Activated CD4-positive, alpha-beta memory T cell treated with anti-CD3 and anti-CD28 coated beads, Interleukin-2, amount 10 ng/mL, durations not matched to agents 7 days and 5 days (primary cell): ENCODE data around the gene TPM1. TPM values are rescaled to one million over a fixed set of nuclear protein-coding genes. Genes with fewer than 3 reads are reported as not detected.

ENCODE experiments used
- CTCF ChIA-PET: fragments of 350-600 bp; sonication (Branson Sonifier 250); formaldehyde crosslinking; loops from one replicate; lab custom pipeline; 2021; ENCODE audit warnings: antibody characterized with exemption, inconsistent platforms; lab: Charles Lee
- POLR2A ChIA-PET: fragments of 350-600 bp; sonication (Branson Sonifier 250); formaldehyde crosslinking; loops from one replicate; lab custom pipeline; 2021; ENCODE audit warnings: antibody characterized with exemption; lab: Charles Lee
- DNase-seq: peaks from one replicate; pipeline ENCODE4 v3.0.0-alpha.2; 2020
- H3K27ac Mint-ChIP-seq: one replicate; pipeline ENCODE4 v1.8.0; 2021; ENCODE audit warnings: mild to moderate bottlenecking, mixed read lengths
- H3K27me3 Mint-ChIP-seq: one replicate; pipeline ENCODE4 v1.8.0; 2021; ENCODE audit warnings: mixed read lengths
- H3K36me3 Mint-ChIP-seq: one replicate; pipeline ENCODE4 v1.8.0; 2021; ENCODE audit warnings: low read depth, mixed read lengths
- H3K4me1 Mint-ChIP-seq: one replicate; pipeline ENCODE4 v1.8.0; 2021; ENCODE audit warnings: mixed read lengths
- H3K4me3 Mint-ChIP-seq: one replicate; pipeline ENCODE4 v1.8.0; 2021; ENCODE audit warnings: mild to moderate bottlenecking, mixed read lengths
- H3K9me3 Mint-ChIP-seq: one replicate; pipeline ENCODE4 v1.8.0; 2021; ENCODE audit warnings: mixed read lengths
- total RNA-seq, 2 experiments: library from RNA; stranded (reverse); gene quantifications; one replicate each; pipeline ENCODE4 v1.2.3, GENCODE V29; 2021

TPM1 gene
- total RNA-seq, 2 experiments from 2014 or later, result 4.8 to 6.2 TPM

DNA sequence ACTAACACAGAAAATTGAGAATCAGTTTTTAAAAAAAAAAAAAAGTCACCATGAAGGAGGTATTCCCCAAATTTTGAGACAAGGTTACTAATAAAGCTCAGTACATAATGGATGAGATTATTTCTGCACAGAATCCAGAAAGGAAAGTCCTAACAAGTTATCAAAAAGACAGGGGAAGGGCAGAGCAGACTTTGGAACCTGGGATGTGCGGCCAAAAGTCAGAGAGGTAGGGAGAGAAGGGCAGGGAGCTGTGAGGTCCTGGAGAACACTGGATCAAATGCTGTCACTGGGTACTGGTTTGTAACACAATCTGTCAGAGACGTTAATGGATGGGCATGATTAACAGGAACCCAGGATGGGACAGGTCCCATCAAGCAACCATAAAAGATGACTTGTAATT lies 67.0 kb downstream of the TPM1 start:
- H3K4me3 Mint-ChIP-seq, result no peak overlapping the region
- H3K36me3 Mint-ChIP-seq, result no peaks in the 10 kb centered on the region
- no peak overlapping the region for H3K27ac Mint-ChIP-seq
- POLR2A ChIA-PET, result no interaction called here
- H3K27me3 Mint-ChIP-seq, result peaks cover 13% of the 10 kb centered on the region
- no peaks in the 10 kb centered on the region for H3K9me3 Mint-ChIP-seq
- DNase-seq, result no peak
- no peaks in the 10 kb centered on the region for H3K4me1 Mint-ChIP-seq
- CTCF ChIA-PET, result no interaction called here

- POLR2A ChIA-PET, result no interaction called here
- CTCF ChIA-PET, result no interaction called here
- H3K27ac Mint-ChIP-seq, result no peak overlapping the region
Measured at GRCh38 chr15:63109920-63110319, 67.4 kb downstream of the TPM1 start.

GRCh38 chr15:63110428-63111026 lies 68.0 kb downstream of the TPM1 start:
- DNase-seq, result no peak
- H3K9me3 Mint-ChIP-seq, result no peaks in the 10 kb centered on the region
- peaks cover 5% of the 10 kb centered on the region for H3K27me3 Mint-ChIP-seq
- ChIA-PET CTCF (interaction anchor here (1.2 kb wide), 2 partner anchors 18 to 63 kb away, joined by 3 read pairs; no protein-coding TSS in a partner anchor), POLR2A (no interaction called here)
- no peak overlapping the region for H3K4me3 Mint-ChIP-seq
- H3K36me3 Mint-ChIP-seq, result no peaks in the 10 kb centered on the region
- no peak overlapping the region for H3K27ac Mint-ChIP-seq
- no peaks in the 10 kb centered on the region for H3K4me1 Mint-ChIP-seq

More at GRCh38 chr15:63109920-63110319, 67.4 kb downstream of the TPM1 start:
- no peak overlapping the region for H3K4me3 Mint-ChIP-seq
- H3K27me3 Mint-ChIP-seq, result peaks cover 9% of the 10 kb centered on the region
- H3K9me3 Mint-ChIP-seq, result no peaks in the 10 kb centered on the region
- H3K4me1 Mint-ChIP-seq, result no peaks in the 10 kb centered on the region
- H3K36me3 Mint-ChIP-seq, result no peaks in the 10 kb centered on the region
- no peak for DNase-seq

- H3K27me3 Mint-ChIP-seq, result peaks cover 5% of the 10 kb centered on the region
- ChIA-PET POLR2A (no interaction called here), CTCF (interaction anchor here (1.2 kb wide), 2 partner anchors 17 to 64 kb away, joined by 3 read pairs; no protein-coding TSS in a partner anchor)
- no peaks in the 10 kb centered on the region for H3K9me3 Mint-ChIP-seq
- no peaks in the 10 kb centered on the region for H3K4me1 Mint-ChIP-seq
- no peak overlapping the region for H3K27ac Mint-ChIP-seq
- DNase-seq, result no peak
- H3K4me3 Mint-ChIP-seq, result no peak overlapping the region
- no peaks in the 10 kb centered on the region for H3K36me3 Mint-ChIP-seq
Measured at GRCh38 chr15:63111481-63111880, 68.9 kb downstream of the TPM1 start.

DNA sequence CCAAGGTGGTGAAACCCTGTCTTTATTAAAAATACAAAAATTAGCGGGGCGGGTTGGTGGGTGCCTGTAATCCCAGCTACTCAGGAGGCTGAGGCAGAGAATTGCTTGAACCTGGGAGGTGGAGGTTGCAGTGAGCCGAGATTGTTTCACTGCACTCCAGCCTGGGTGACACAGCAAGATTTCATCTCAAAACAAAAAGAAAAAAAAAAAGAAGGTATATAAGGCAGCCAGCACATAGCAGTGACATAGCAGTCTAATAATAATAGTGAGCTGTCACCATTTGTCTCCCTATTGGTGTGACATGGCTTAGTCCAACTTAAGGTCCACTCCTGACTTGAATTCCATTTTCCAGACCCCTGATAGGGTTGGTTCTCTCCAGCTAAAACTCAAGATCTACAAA lies 70.3 kb downstream of the TPM1 start:
- peaks cover 5% of the 10 kb centered on the region for H3K27me3 Mint-ChIP-seq
- no peak for DNase-seq
- no peaks in the 10 kb centered on the region for H3K36me3 Mint-ChIP-seq
- CTCF ChIA-PET, result no interaction called here
- H3K9me3 Mint-ChIP-seq, result no peaks in the 10 kb centered on the region
- H3K4me1 Mint-ChIP-seq, result no peaks in the 10 kb centered on the region
- H3K4me3 Mint-ChIP-seq, result no peak overlapping the region
- no peak overlapping the region for H3K27ac Mint-ChIP-seq
- POLR2A ChIA-PET, result no interaction called here

- POLR2A ChIA-PET, result no interaction called here
- CTCF ChIA-PET, result interaction anchor here (0.6 to 1.6 kb wide), 2 partner anchors 20 to 66 kb away, joined by 3 to 5 read pairs; no protein-coding TSS in a partner anchor
- no peak for DNase-seq
- H3K9me3 Mint-ChIP-seq, result peaks cover 3% of the 10 kb centered on the region
- H3K36me3 Mint-ChIP-seq, result peaks cover under 1% of the 10 kb centered on the region
- no peaks in the 10 kb centered on the region for H3K27me3 Mint-ChIP-seq
- no peaks in the 10 kb centered on the region for H3K4me1 Mint-ChIP-seq
- no peak overlapping the region for H3K4me3 Mint-ChIP-seq
- H3K27ac Mint-ChIP-seq, result no peak overlapping the region
Measured at GRCh38 chr15:63114465-63114864, 71.9 kb downstream of the TPM1 start.

Other genes with a start within 250 kb of the TPM1 start
- 10 to 100 TPM; 12.7 to 14.0 TPM for gene LACTB, start 79.1 kb downstream of the TPM1 start, total RNA-seq
- gene RPS27L, start 114.7 kb downstream of the TPM1 start, total RNA-seq, result 100 to 1,000 TPM; 171 to 173 TPM
- 100 to 1,000 TPM; 133 to 139 TPM for gene RAB8B, start 146.9 kb downstream of the TPM1 start, total RNA-seq
- gene APH1B, start 234.9 kb downstream of the TPM1 start, total RNA-seq, result 10 to 100 TPM; 10.1 to 10.6 TPM